ENCODE data around the gene SPTBN1.
A peak's percentile ranks its signal among the peaks of the same experiment; 100 is the strongest.

The SPTBN1 gene

DNA sequence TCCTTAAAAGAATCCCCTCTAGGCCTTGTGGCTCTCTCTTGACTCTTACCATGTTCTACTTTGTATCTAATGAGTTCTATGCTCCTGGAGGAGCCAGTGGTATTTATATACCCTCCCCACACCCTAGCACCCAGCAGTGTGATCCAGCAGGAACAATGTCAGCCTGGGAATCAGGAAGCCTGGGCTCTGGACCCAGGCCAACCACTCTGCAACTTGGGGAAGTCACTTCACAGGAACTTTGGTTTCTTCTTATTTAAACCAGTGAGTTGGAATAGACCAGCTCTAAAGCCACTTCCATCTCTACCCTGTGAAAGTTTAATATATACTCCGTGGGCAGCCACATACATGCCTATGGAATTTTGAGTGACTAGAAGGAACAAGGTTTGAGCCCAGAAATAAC is 11.6 kb upstream of the SPTBN1 start:
- DNase-seq (ENCODE audit: low spot score) = no peak
- TF ChIP-seq CTCF (IDR thresholded peaks at IDR 0.05; ENCODE audit: extremely low read depth, missing control alignments) = no peak

GRCh38 chr2:54446122-54446521 is 10.0 kb upstream of the SPTBN1 start:
- no peak for DNase-seq (ENCODE audit: low spot score)
- TF ChIP-seq CTCF (IDR thresholded peaks at IDR 0.05; ENCODE audit: extremely low read depth, missing control alignments) = no peak

GRCh38 chr2:54446625-54447024 is 9.5 kb upstream of the SPTBN1 start:
- no peak for DNase-seq (ENCODE audit: low spot score)
- no peak for TF ChIP-seq CTCF (IDR thresholded peaks at IDR 0.05; ENCODE audit: extremely low read depth, missing control alignments)

DNA sequence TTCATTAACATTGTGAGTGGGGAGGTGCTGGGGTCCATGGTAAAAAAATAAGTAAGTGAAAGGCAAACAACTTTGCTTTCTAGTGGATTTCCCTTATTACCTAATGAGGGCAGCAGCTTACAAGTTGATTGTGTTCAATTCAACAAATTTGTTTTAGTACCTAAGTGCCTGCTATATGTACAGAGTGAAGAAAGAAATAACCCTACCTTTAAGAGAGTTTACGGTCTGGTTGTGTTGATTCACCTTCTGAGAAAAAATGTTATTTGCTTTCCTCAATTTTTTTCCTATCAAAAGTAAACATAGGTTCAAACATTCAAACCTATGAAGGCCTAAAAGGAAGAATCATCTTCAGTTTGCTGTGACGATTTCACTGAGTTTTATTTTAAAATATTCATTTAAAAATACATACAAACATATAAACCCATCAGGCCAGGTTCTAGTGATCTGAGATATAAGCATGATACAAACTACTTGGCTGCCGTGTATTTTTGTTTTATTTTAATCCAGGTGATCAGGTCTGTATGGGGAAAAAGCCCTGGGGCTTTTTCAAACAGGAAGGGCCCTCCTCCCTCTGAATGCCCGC is 1.5 kb upstream of the SPTBN1 start:
- no peak for TF ChIP-seq CTCF (IDR thresholded peaks at IDR 0.05; ENCODE audit: extremely low read depth, missing control alignments)
- DNase-seq (ENCODE audit: low spot score) = peak; percentile 24

DNA sequence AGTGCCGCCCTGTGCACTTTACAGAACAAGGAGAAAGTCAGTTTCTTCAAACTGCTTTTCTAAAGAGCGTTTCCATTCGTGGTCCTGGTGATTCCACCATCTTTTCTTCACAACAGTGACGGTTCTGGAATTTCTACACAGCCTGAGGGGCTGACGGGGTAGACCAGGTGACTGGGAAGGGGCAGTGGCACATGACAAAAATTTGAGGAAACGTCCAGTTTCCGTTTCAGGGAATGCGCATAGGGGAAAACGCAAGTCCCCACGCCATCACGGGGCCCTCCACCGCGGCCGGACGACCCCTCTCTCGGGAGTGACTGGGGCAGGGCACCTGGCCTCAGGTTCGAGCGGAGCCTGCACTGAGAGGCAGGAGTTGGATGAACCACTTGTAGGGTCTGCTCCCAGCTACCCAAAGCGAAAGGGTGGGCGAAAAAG is 980 bp upstream of the SPTBN1 start:
- no peak for TF ChIP-seq CTCF (IDR thresholded peaks at IDR 0.05; ENCODE audit: extremely low read depth, missing control alignments)
- DNase-seq (ENCODE audit: low spot score) = no peak

DNA sequence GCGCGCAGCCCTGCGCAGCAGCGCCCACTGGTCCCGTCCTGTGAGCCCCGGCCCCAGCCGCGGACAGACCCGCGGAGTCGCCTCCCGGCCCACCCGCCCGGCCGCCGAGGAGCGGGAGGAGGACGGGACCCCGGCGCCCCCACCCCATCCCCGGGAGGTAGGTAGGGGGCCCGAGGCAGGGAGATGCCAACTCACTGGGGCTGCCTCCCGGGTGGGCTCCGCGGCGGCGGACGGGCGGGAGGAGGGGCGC is 160 bp downstream of the SPTBN1 start:
- TF ChIP-seq CTCF (IDR thresholded peaks at IDR 0.05; ENCODE audit: extremely low read depth, missing control alignments) = no peak
- no peak for DNase-seq (ENCODE audit: low spot score)

DNA sequence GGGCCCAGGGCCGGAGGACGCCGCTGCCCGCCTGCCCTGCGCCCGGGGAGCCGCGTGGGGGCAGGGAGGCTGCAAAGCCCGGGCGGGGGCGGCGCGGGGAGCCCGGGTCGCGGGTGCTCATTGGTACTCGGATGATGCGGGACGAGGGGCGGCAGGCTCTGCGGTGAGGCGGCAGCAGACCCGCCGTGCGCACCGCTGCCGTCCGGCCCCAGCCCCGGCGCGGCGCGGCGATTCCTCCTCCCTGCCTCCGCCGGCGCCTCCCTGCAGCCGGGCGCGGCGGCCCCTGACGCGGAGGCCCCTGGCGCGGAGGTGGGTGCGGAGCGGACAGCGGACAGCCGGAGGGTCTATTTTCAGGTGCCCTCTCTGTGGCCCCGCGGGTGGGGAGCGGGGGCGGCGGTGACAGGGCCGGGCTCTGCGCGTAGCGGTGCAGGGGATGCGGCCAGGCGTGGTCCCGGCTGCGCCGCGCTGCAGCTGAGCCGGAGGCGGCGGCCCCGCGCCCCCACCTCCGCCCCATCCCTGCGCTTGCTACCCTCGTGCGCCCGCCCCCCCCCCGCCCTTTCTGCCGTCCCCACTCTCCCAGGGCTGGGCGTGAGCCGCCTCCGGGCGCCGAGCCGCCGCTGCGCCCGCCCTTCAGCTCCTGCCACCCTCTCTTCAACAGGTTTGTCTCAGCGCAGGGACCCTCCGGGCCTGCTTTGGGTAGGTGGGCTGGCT is 640 bp downstream of the SPTBN1 start:
- TF ChIP-seq CTCF (IDR thresholded peaks at IDR 0.05; ENCODE audit: extremely low read depth, missing control alignments) = no peak
- DNase-seq (ENCODE audit: low spot score) = peak; percentile 65

Data from GM20000 (cell line).